Measurements from ENCODE around the gene ATP11A.

- no peak for TF ChIP-seq POLR2AphosphoS5 (IDR thresholded peaks at IDR 0.05; ENCODE audit: borderline replicate concordance, low read depth, low read length)
- no peak for TF ChIP-seq EZH2 (IDR thresholded peaks at IDR 0.05)
These were observed 20.9 kb upstream of the ATP11A start for GRCh38 chr13:112668924-112669323.
